Panc1 (cell line): ENCODE results near the gene LELP1. TPM values are rescaled to one million over a fixed set of nuclear protein-coding genes. Genes with fewer than 3 reads are reported as not detected.

Source experiments
- ATAC-seq: fragments of 200-7000 bp; cut with Tn5 transposase; 2 replicates; pipeline ENCODE4 v1.9.1; 2020; ENCODE audit warnings: mild to moderate bottlenecking, moderate library complexity
- BruUV-seq: library from RNA; stranded (reverse); fragments of 400-500 nt; replicated peaks from 2 replicates; lab custom pipeline; 2021; lab: Mats Ljungman, UMichigan
- CTCF ChIA-PET: fragments of 300-600 bp; sonication (Branson Sonifier 250); formaldehyde crosslinking; loops from one replicate; lab custom pipeline; 2022; ENCODE audit warnings: antibody characterized with exemption; lab: Charles Lee
- POLR2A ChIA-PET: fragments of 300-600 bp; sonication (Branson Sonifier 250); formaldehyde crosslinking; loops from one replicate; lab custom pipeline; 2022; ENCODE audit warnings: antibody characterized with exemption; lab: Charles Lee
- DNase-seq: peaks from one replicate; pipeline ENCODE4 v3.0.0-alpha.2; 2010; ENCODE audit warnings: low read depth, low spot score
- H3K27ac ChIP-seq: 2 replicates; pipeline ENCODE4 v1.5.1; 2011; ENCODE audit warnings: mild to moderate bottlenecking, low read length, inconsistent platforms
- H3K27me3 ChIP-seq: fragments of 200-500 bp; sonication (Bioruptor generic); 2 replicates; pipeline ENCODE4 v1.6.0; 2014; ENCODE audit warnings: low read length, inconsistent platforms; ENCODE audit not compliant: control insufficient read depth, insufficient read depth
- H3K36me3 ChIP-seq: fragments of 200-500 bp; sonication (Bioruptor generic); 2 replicates; pipeline ENCODE4 v1.5.1; 2014; ENCODE audit warnings: inconsistent platforms, mild to moderate bottlenecking, low read length, moderate library complexity; ENCODE audit not compliant: control insufficient read depth, insufficient read depth
- H3K4me1 ChIP-seq: 2 replicates; pipeline ENCODE4 v1.5.1; 2011; ENCODE audit warnings: inconsistent platforms, mild to moderate bottlenecking, low read length, moderate library complexity; ENCODE audit not compliant: control insufficient read depth, insufficient read depth
- H3K4me3 ChIP-seq, 2 experiments: 2 replicates each; pipeline ENCODE4 v1.5.1; 2011 to 2012; ENCODE audit warnings: low read depth in 2 of 2, low read length in 2 of 2, mild to moderate bottlenecking in 2 of 2, inconsistent platforms in 1 of 2, moderate library complexity in 1 of 2
- H3K9me3 ChIP-seq: fragments of 200-500 bp; sonication (Bioruptor generic); 2 replicates; pipeline ENCODE4 v1.5.1; 2014; ENCODE audit warnings: low read depth, mild to moderate bottlenecking, inconsistent platforms, low read length, moderate library complexity; ENCODE audit not compliant: control insufficient read depth, insufficient read depth
- CTCF ChIP-seq: fragments of 450-650 bp; IDR thresholded peaks from 2 replicates; pipeline ENCODE4 v1.5.1; 2017; ENCODE audit warnings: mild to moderate bottlenecking
- POLR2AphosphoS5 ChIP-seq: IDR thresholded peaks from 2 replicates; pipeline ENCODE4 v1.6.1; 2012; ENCODE audit warnings: mild to moderate bottlenecking, low read depth, low read length, moderate library complexity
- REST ChIP-seq, 2 experiments: IDR thresholded peaks; 2 replicates each; pipeline ENCODE4 v1.6.1; 2011 to 2012; ENCODE audit warnings: low read depth in 2 of 2, control low read depth in 1 of 2, low read length in 1 of 2, mild to moderate bottlenecking in 1 of 2, moderate library complexity in 1 of 2; ENCODE audit not compliant: insufficient read depth in 1 of 2
- SIN3A ChIP-seq: IDR thresholded peaks from 2 replicates; pipeline ENCODE4 v1.6.1; 2012; ENCODE audit warnings: low read depth, mild to moderate bottlenecking, low read length, moderate library complexity, borderline replicate concordance; ENCODE audit not compliant: insufficient read depth
- TCF7L2 ChIP-seq: IDR thresholded peaks from 2 replicates; pipeline ENCODE4 v1.6.1; 2011; ENCODE audit warnings: mild to moderate bottlenecking, low read depth, low read length, inconsistent platforms
- in situ Hi-C: cut with HindIII; loops from 2 replicates; pipeline ENCODE4 v1.10.0; 2016; ENCODE audit warnings: low sequenced_read_pairs, low pct_unique_long_range_greater_than_20kb
- intact Hi-C: fragments of 100-400 bp; cut with micrococcal nuclease; formaldehyde crosslinking; loops from one replicate; pipeline ENCODE4 v1.10.0; 2022; ENCODE audit not compliant: unreplicated experiment
- total RNA-seq: library from RNA; stranded (reverse); gene quantifications from one replicate; pipeline ENCODE4 v1.2.1, GENCODE V29; 2021; ENCODE audit not compliant: unreplicated experiment

The LELP1 gene
- total RNA-seq, 1 experiment from 2014 or later: not detected

- no peak for DNase-seq
- CTCF ChIA-PET: no interaction called here
- H3K27ac ChIP-seq: no peak overlapping the region
- no peaks in the 10 kb centered on the region for H3K36me3 ChIP-seq
- no peak for ATAC-seq
- no TSS peak for BruUV-seq
- in situ Hi-C loops (no loop called here), intact Hi-C loops (no loop called here)
- H3K4me3 ChIP-seq: no peak overlapping the region
- POLR2A ChIA-PET: interaction anchor here (0.5 kb wide), 1 partner anchor 17 kb away, joined by 4 read pairs; no protein-coding TSS in a partner anchor
- H3K9me3 ChIP-seq: no peaks in the 10 kb centered on the region
- H3K4me1 ChIP-seq: no peaks in the 10 kb centered on the region
- TF ChIP-seq POLR2AphosphoS5: no peak
- no peak for TF ChIP-seq SIN3A
- no peak for TF ChIP-seq TCF7L2
- no peak for TF ChIP-seq REST (IDR thresholded peaks at IDR 0.05; ENCODE audit: insufficient read depth in 1 of 2, low read depth in 2 of 2, low read length in 1 of 2)
- no peak for TF ChIP-seq CTCF
- peaks cover 6% of the 10 kb centered on the region; the same call in 1 of the 2 replicates for H3K27me3 ChIP-seq
Measured at GRCh38 chr1:153246825-153247224, 43.6 kb downstream of the LELP1 start.

- POLR2A ChIA-PET: no interaction called here
- H3K4me3 ChIP-seq: no peak overlapping the region
- CTCF ChIA-PET: no interaction called here
- TF ChIP-seq CTCF (no peak), TCF7L2 (no peak), SIN3A (no peak), POLR2AphosphoS5 (no peak), REST (IDR thresholded peaks at IDR 0.05; ENCODE audit: insufficient read depth in 1 of 2, low read depth in 2 of 2, low read length in 1 of 2) (no peak)
- H3K4me1 ChIP-seq: no peaks in the 10 kb centered on the region
- no peaks in the 10 kb centered on the region for H3K9me3 ChIP-seq
- no TSS peak for BruUV-seq
- intact Hi-C loops: no loop called here
- no peaks in the 10 kb centered on the region for H3K36me3 ChIP-seq
- no peak for DNase-seq
- no peak for ATAC-seq
- in situ Hi-C loops: no loop called here
- H3K27me3 ChIP-seq: peaks cover 2% of the 10 kb centered on the region; the same call in 1 of the 2 replicates
- no peak overlapping the region for H3K27ac ChIP-seq
Measured at GRCh38 chr1:153248176-153248879, 45.1 kb downstream of the LELP1 start.
